Endothelial cell of umbilical vein (primary cell): Measurements from ENCODE around the gene RNPEPL1. TPM values are rescaled to one million over a fixed set of nuclear protein-coding genes. Genes with fewer than 3 reads are reported as not detected.

Experiments used
- BruUV-seq: library from RNA; stranded (reverse); fragments of 400-500 nt; replicated peaks from 2 replicates; lab custom pipeline; 2021; lab: Mats Ljungman, UMichigan
- CTCF ChIA-PET: fragments of 300-600, 350-600 bp; sonication (Branson Sonifier 250); formaldehyde crosslinking; loops from one replicate; lab custom pipeline; 2021; ENCODE audit warnings: antibody characterized with exemption, inconsistent platforms; lab: Charles Lee
- POLR2A ChIA-PET: fragments of 300-600, 350-600 bp; sonication (Branson Sonifier 250); formaldehyde crosslinking; loops from one replicate; lab custom pipeline; 2021; ENCODE audit warnings: antibody characterized with exemption, inconsistent platforms; lab: Charles Lee
- DNase-seq: peaks from one replicate; pipeline ENCODE4 v3.0.0-alpha.2; 2011; ENCODE audit warnings: low read depth, low spot score
- FAIRE-seq: peaks from 2 replicates; lab custom pipeline; 2011; peaks lifted over from hg19 to GRCh38; lab: Jason Lieb, UNC
- H2AFZ ChIP-seq: 2 replicates; pipeline ENCODE4 v1.6.0; 2012; ENCODE audit warnings: low read depth, low read length, control low read depth, inconsistent platforms
- H3K27ac ChIP-seq: 2 replicates; pipeline ENCODE4 v1.5.1; 2011; ENCODE audit warnings: low read depth, mild to moderate bottlenecking, control low read depth, low read length, moderate library complexity; ENCODE audit not compliant: insufficient read depth
- H3K27me3 ChIP-seq, 2 experiments: 2 replicates each; pipeline versions ENCODE4 v1.6.0 to v1.6.1; 2011; ENCODE audit warnings: low read length in 2 of 2, mixed read lengths in 1 of 2; ENCODE audit not compliant: control insufficient read depth in 2 of 2, insufficient read depth in 2 of 2
- H3K36me3 ChIP-seq, 2 experiments: 2 replicates in 1 of 2; 3 replicates in 1 of 2; pipeline ENCODE4 v1.5.1; 2011; ENCODE audit warnings: low read length in 2 of 2, mild to moderate bottlenecking in 1 of 2, moderate library complexity in 1 of 2; ENCODE audit not compliant: control insufficient read depth in 2 of 2, insufficient read depth in 2 of 2; ENCODE audit errors: extremely low read depth in 1 of 2
- H3K4me1 ChIP-seq: 3 replicates; pipeline ENCODE4 v1.5.1; 2011; ENCODE audit warnings: mild to moderate bottlenecking, low read length; ENCODE audit not compliant: control insufficient read depth, insufficient read depth; ENCODE audit errors: extremely low read depth
- H3K4me2 ChIP-seq: 2 replicates; pipeline ENCODE4 v1.6.1; 2011; ENCODE audit warnings: low read length, control low read depth, mixed read lengths; ENCODE audit not compliant: insufficient read depth
- H3K4me3 ChIP-seq, 3 experiments: fragments of 200-600 bp in 1 of 3; sonication (generic), shearing (Covaris generic) in 1 of 3; replicated peaks in 1 of 3; 2 replicates each; pipeline ENCODE4 v1.5.1; 2011 to 2016; ENCODE audit warnings: control low read depth in 3 of 3, low read length in 3 of 3, mild to moderate bottlenecking in 2 of 3, inconsistent platforms in 1 of 3, low read depth in 1 of 3, moderate library complexity in 1 of 3; ENCODE audit not compliant: insufficient read depth in 1 of 3
- H3K79me2 ChIP-seq: 2 replicates; pipeline ENCODE4 v1.6.0; 2012; ENCODE audit warnings: low read length, inconsistent platforms; ENCODE audit not compliant: control insufficient read depth, insufficient read depth
- H3K9ac ChIP-seq: replicated peaks from 2 replicates; pipeline ENCODE3; 2011; ENCODE audit warnings: low read length, control low read depth; ENCODE audit not compliant: insufficient read depth; ENCODE audit errors: extremely low read depth
- H3K9me1 ChIP-seq: replicated peaks from 3 replicates; pipeline ENCODE4 v1.6.0; 2011; ENCODE audit warnings: mild to moderate bottlenecking, low read length; ENCODE audit not compliant: control insufficient read depth, insufficient read depth; ENCODE audit errors: extremely low read depth
- H3K9me3 ChIP-seq: replicated peaks from 2 replicates; pipeline ENCODE4 v1.5.1; 2012; ENCODE audit warnings: low read length, inconsistent platforms; ENCODE audit not compliant: control insufficient read depth, insufficient read depth
- H4K20me1 ChIP-seq: replicated peaks from 2 replicates; pipeline ENCODE3; 2011; ENCODE audit warnings: mild to moderate bottlenecking, low read length; ENCODE audit not compliant: control insufficient read depth, insufficient read depth; ENCODE audit errors: extremely low read depth
- EZH2 ChIP-seq: IDR thresholded peaks from 2 replicates; pipeline ENCODE4 v1.6.1; 2012; ENCODE audit warnings: borderline replicate concordance, low read depth, mild to moderate bottlenecking, moderate library complexity, low read length, inconsistent platforms; ENCODE audit not compliant: severe bottlenecking
- FOS ChIP-seq: IDR thresholded peaks from 2 replicates; pipeline ENCODE4 v1.6.1; 2011; ENCODE audit warnings: mild to moderate bottlenecking, low read length, moderate library complexity, borderline replicate concordance; ENCODE audit not compliant: insufficient read depth
- GATA2 ChIP-seq: IDR thresholded peaks from 2 replicates; pipeline ENCODE4 v1.7.0; 2011; ENCODE audit warnings: low read depth, mild to moderate bottlenecking, moderate library complexity, mixed read lengths, low read length; ENCODE audit not compliant: insufficient read length, insufficient read depth
- JUN ChIP-seq: IDR thresholded peaks from 2 replicates; pipeline ENCODE4 v1.6.1; 2011; ENCODE audit warnings: borderline replicate concordance, low read depth; ENCODE audit not compliant: insufficient read length, insufficient read depth
- MYC ChIP-seq: IDR thresholded peaks from one replicate; pipeline ENCODE4 v1.6.1; 2011; ENCODE audit warnings: mild to moderate bottlenecking, low read depth, low read length
- POLR2A ChIP-seq: IDR thresholded peaks from 2 replicates; pipeline ENCODE4 v1.6.1; 2012; ENCODE audit warnings: low read depth, mild to moderate bottlenecking, control low read depth, low read length
- POLR2AphosphoS5 ChIP-seq: IDR thresholded peaks from 2 replicates; pipeline ENCODE4 v1.6.1; 2012; ENCODE audit warnings: low read depth, mild to moderate bottlenecking, control low read depth, low read length, moderate library complexity; ENCODE audit not compliant: insufficient read depth
- dilution Hi-C: fragments of 300-500 bp; cut with MboI; formaldehyde crosslinking; loops from one replicate; pipeline ENCODE4 v1.15.0; 2019; ENCODE audit warnings: low sequenced_read_pairs; ENCODE audit not compliant: extremely low pct_ligation_motif_present
- intact Hi-C: fragments of 100-400 bp; cut with micrococcal nuclease; formaldehyde crosslinking; loops from one replicate; pipeline ENCODE4 v1.10.0; 2022
- polyA plus RNA-seq, 4 experiments: library from polyadenylated mRNA; depleted of rRNA in 3 of 4; stranded (reverse) in 3 of 4; unstranded in 1 of 4; fragments of >200 nt; gene quantifications; 2 replicates each; pipeline versions ENCODE4 v1.2.1 to v1.2.3, GENCODE V29; 2011 to 2012; ENCODE audit warnings: missing spikeins in 1 of 4
- total RNA-seq: library from RNA; stranded (reverse); gene quantifications from 2 replicates; pipeline ENCODE4 v1.2.3, GENCODE V29; 2021
- TF ChIP-seq, protein P1 (sequence below): IDR thresholded peaks from 2 replicates; pipeline ENCODE4 v1.6.1; 2011; ENCODE audit not compliant: insufficient read depth, insufficient read length
- TF ChIP-seq, protein P2 (sequence below), 2 donors: IDR thresholded peaks; 1 replicate in 1 of 2; 2 replicates in 1 of 2; pipeline ENCODE4 v1.5.1; 2011; ENCODE audit warnings: low read length in 2 of 2, mild to moderate bottlenecking in 2 of 2, moderate library complexity in 2 of 2, control low read depth in 1 of 2, inconsistent platforms in 1 of 2, low read depth in 1 of 2; ENCODE audit not compliant: insufficient read depth in 1 of 2; ENCODE audit errors: extremely low read depth in 1 of 2

RNPEPL1 gene
- total and polyA plus RNA-seq, 2 donors (not counting 3 experiments of a cell fraction or from before 2014, with no cell fraction given) = 35.8 to 67.1 TPM

DNA sequence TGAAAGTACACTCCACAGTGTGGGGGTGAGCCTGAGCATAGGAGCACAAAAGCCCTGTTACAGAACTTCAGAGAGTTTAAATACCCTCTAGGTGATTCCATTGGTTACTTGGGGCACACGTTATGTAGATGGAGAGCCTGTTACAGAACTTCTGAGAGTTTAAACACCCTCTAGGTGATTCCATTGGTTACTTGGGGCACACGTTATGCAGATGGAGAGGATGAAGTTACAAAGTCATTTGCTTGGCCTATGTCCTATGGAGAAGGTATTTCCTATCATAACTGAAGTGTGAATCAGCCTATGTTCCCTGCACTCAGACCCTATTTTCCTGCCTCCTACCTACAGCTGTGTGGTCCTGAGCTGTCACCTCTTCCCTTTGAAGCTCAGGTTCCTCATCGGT lies 14.5 kb downstream of the RNPEPL1 start:
- intact Hi-C loops = no loop called here

DNA sequence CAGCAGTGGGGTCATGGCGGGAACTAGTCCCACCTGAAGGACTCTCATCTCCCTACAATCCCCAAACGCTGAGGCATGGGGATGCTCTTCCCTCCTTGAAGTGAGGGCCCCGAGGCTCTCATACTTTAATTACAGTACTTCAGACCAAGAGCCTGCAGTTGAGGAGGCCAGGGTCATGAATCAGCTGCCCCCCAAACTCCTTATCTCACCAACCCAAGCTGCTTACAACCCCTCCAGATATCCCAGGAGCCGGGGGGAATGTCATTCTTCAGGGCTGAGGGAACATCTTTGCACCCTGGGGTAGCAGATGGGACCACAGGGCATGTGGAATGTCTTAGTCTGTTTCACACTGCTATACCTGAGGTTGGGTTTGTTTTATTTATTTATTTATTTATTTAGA lies 15.5 kb downstream of the RNPEPL1 start:
- ChIA-PET POLR2A (no interaction called here), CTCF (no interaction called here)
- H3K4me2 ChIP-seq = no peak overlapping the region
- FAIRE-seq = no peak
- TF ChIP-seq, protein P1, sequence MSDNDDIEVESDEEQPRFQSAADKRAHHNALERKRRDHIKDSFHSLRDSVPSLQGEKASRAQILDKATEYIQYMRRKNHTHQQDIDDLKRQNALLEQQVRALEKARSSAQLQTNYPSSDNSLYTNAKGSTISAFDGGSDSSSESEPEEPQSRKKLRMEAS = no peak
- TF ChIP-seq, protein P2, sequence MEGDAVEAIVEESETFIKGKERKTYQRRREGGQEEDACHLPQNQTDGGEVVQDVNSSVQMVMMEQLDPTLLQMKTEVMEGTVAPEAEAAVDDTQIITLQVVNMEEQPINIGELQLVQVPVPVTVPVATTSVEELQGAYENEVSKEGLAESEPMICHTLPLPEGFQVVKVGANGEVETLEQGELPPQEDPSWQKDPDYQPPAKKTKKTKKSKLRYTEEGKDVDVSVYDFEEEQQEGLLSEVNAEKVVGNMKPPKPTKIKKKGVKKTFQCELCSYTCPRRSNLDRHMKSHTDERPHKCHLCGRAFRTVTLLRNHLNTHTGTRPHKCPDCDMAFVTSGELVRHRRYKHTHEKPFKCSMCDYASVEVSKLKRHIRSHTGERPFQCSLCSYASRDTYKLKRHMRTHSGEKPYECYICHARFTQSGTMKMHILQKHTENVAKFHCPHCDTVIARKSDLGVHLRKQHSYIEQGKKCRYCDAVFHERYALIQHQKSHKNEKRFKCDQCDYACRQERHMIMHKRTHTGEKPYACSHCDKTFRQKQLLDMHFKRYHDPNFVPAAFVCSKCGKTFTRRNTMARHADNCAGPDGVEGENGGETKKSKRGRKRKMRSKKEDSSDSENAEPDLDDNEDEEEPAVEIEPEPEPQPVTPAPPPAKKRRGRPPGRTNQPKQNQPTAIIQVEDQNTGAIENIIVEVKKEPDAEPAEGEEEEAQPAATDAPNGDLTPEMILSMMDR (IDR thresholded peaks at IDR 0.05; ENCODE audit: extremely low read depth in 1 of 2, insufficient read depth in 1 of 2, low read depth in 1 of 2, low read length in 2 of 2) = no peak
- no peak for TF ChIP-seq POLR2A
- no peak for TF ChIP-seq MYC
- no peak for TF ChIP-seq POLR2AphosphoS5
- no peak for TF ChIP-seq FOS
- TF ChIP-seq JUN = no peak
- no peak for TF ChIP-seq GATA2
- TF ChIP-seq EZH2 = no peak
- no peaks in the 10 kb centered on the region for H3K9me3 ChIP-seq
- H3K9ac ChIP-seq = no peak overlapping the region
- intact Hi-C loops = no loop called here
- peaks cover 17% of the 10 kb centered on the region for H3K4me1 ChIP-seq
- H3K4me3 ChIP-seq = no peak overlapping the region
- H3K36me3 ChIP-seq = peaks cover 0 to under 1% of the 10 kb centered on the region in 2 experiments
- dilution Hi-C loops = no loop called here
- H3K27me3 ChIP-seq = no peaks in the 10 kb centered on the region
- no peaks in the 10 kb centered on the region for H3K9me1 ChIP-seq
- BruUV-seq = no TSS peak
- no peaks in the 10 kb centered on the region for H4K20me1 ChIP-seq
- no peak overlapping the region for H2AFZ ChIP-seq
- no peak for DNase-seq
- no peak overlapping the region for H3K27ac ChIP-seq
- H3K79me2 ChIP-seq = peaks cover 48% of the 10 kb centered on the region

More for the DNA sequence above, 14.5 kb downstream of the RNPEPL1 start:
- Histone ChIP-seq H3K9ac (no peak overlapping the region), H3K4me2 (no peak overlapping the region), H3K79me2 (peaks cover 38% of the 10 kb centered on the region), H3K36me3 (peaks cover 0 to 7% of the 10 kb centered on the region in 2 experiments), H3K27me3 (no peaks in the 10 kb centered on the region), H3K9me1 (no peaks in the 10 kb centered on the region), H4K20me1 (no peaks in the 10 kb centered on the region), H3K9me3 (no peaks in the 10 kb centered on the region), H3K4me3 (no peak overlapping the region), H3K4me1 (peaks cover 12% of the 10 kb centered on the region), H2AFZ (no peak overlapping the region), H3K27ac (no peak overlapping the region)
- POLR2A ChIA-PET = no interaction called here
- DNase-seq (no peak), FAIRE-seq (no peak)
- dilution Hi-C loops = no loop called here
- no TSS peak for BruUV-seq
- no peak for TF ChIP-seq POLR2AphosphoS5
- TF ChIP-seq, protein P1 = no peak
- TF ChIP-seq POLR2A = no peak
- TF ChIP-seq FOS = no peak
- no peak for TF ChIP-seq EZH2
- CTCF ChIA-PET = interaction anchor here (1.2 to 1.4 kb wide), 2 partner anchors 13 to 17 kb away, joined by 3 to 5 read pairs; no protein-coding TSS in a partner anchor
